Measurements from ENCODE around the gene AQP10.

- TF ChIP-seq CTCF (conservative IDR thresholded peaks at IDR 0.05 in 1 of 2, IDR thresholded peaks at IDR 0.05 in 1 of 2; ENCODE audit: low read depth in 1 of 2, low read length in 2 of 2) (no peak), EZH2 (IDR thresholded peaks at IDR 0.05; ENCODE audit: low read length, missing control alignments) (no peak)
Observed at GRCh38 chr1:154306151-154306550, 14.7 kb upstream of the AQP10 start.

All from fibroblast of lung (primary cell).